ENCODE measurements around the gene FOXE3.

FOXE3 gene

DNA sequence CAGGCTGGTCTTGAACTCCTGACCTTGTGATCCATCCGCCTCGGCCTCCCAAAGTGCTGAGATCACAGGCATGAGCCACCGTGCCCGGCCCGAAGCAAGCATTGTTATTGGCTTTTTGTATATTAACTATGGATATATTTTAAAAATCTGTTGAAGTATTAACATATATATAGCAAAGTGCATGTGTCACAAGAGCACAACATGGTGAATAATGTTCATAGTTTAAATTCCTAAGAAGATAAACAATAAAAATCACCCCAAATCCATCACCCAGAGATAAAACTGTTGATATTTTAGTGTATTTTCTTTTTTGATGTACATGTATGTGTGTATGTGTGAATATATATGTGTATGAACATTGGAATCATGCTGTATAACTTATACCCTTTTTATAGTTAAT, 9.1 kb upstream of the FOXE3 start:
- no peak for DNase-seq

DNA sequence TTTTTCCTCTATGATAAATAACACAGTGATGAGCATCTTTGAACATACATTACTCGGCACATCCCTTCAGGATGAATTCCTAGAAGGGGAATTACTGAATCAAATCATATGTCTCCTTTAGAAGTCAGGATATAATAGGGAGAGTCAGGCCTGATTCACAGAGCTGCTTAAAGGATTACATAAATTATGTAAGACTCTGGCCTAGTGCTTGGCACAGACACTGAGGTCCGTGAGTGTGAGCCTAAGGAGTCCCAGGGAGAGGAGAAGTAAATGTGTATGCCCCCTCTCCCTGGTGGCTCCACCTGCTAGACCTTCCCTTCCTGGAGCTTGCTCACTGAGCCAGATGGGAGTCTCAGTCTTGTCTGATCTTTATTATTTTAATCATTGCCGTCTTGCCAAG, 8.6 kb upstream of the FOXE3 start:
- DNase-seq: no peak

DNA sequence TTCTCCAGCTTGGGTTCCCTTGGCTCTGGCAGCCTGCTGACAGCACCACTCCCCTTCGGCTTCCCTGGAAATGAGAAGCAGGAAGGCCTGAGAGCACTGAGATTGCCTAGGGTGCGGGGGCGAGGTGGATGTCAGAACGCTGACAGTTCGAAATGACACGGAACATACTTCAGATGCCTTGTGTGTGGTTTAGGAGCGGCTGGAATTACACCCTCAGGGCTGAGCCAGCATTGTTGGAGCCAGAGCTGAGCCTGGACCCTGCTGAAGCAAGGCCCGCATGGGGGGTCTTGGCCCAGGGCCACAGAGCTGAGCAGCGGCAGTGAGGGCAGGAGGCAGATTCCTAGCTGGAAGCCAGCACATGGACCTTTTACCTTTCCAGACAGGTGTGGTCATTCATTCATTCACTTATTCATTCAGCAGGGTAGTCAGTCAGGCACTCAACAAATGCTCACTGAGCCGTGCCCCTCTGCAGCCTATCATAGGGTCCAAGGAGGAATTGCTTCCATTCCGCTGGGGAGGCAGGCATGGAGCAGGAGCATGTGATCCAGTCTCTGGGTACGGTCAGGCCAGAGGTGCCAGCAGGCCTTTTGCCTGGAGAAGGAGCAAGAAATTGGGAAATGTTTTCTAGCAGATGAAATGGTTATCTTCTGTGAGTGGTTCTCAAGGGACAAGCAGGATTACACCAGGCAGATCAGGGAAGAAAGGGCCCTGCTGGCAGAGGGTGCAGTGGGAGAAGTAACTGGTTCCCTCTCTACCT, 6.6 kb upstream of the FOXE3 start:
- no peak for DNase-seq

DNA sequence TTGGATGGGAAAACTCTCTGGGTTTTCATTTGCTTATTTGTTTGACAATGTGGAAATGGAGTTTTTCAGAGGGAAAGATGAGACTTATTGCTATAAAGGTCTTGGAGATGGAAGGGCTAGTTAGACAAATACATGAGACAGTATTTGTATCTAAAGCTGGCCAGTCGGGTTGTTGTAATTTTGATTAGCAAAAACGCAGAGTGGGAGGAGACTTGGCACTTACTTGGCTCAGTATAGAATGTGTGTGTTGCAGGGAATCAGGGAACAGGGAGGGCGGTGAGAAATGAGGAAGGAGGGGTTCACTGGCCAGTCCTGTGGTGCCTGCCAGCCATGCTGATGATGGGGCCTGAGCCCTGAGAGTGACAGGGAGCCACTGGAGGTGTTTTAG, 6.0 kb upstream of the FOXE3 start:
- DNase-seq: no peak

DNA sequence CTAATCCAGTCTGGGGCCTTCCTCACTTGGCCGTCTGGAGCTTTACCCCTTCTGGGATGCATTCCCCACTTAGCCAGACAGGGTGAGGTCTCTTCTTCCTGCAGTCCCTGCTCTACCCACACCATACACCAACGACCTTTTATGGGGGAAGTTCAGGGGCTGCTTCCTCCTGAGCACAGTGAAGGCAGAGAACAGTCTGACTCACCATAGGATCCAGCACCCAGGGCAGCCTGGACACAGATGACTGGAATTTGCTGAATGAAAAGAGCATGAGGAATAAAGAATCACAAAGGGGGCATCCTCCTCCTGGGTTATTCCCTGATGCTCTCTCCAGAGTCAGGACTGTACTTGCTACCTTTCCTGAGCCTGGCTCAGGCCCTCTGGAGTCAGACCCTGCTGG, 4.6 kb upstream of the FOXE3 start:
- peak; percentile 34 for DNase-seq

DNA sequence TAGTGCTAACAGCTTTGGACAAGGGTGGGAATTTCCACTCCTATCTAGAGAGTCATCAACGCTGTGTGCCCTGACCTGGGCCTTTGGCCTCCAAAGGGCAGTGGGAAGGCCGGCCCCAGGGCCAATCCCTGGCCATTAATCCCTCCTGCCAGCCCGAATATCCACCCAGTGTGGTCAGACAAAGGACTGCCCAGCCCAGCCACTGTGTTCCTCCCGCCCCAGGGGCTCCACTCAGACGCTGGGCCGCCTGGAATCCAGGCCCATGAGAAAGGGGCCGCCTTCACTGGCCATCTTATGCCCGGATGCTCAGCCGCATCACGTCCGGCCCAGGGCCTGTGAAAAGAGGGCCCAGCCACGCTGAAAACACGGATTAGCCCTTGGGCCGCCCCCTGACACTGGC, 3.6 kb upstream of the FOXE3 start:
- DNase-seq: no peak

DNA sequence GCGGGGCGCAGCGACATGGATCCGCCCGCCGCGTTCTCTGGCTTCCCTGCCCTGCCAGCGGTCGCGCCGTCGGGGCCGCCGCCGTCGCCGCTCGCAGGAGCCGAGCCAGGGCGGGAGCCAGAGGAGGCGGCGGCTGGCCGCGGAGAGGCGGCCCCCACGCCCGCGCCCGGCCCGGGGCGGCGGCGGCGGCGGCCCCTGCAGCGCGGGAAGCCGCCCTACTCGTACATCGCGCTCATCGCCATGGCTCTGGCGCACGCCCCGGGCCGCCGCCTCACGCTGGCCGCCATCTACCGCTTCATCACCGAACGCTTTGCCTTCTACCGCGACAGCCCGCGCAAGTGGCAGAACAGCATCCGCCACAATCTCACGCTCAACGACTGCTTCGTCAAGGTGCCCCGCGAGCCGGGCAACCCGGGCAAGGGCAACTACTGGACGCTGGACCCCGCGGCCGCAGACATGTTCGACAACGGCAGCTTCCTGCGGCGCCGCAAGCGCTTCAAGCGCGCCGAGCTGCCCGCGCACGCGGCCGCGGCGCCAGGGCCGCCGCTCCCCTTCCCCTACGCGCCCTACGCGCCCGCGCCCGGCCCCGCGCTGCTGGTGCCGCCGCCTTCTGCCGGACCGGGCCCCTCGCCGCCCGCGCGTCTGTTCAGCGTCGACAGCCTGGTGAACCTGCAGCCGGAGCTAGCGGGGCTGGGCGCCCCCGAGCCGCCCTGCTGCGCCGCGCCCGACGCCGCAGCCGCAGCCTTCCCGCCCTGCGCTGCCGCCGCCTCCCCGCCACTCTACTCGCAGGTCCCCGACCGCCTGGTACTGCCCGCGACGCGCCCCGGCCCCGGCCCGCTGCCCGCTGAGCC, 459 bp downstream of the FOXE3 start:
- DNase-seq: no peak

DNA sequence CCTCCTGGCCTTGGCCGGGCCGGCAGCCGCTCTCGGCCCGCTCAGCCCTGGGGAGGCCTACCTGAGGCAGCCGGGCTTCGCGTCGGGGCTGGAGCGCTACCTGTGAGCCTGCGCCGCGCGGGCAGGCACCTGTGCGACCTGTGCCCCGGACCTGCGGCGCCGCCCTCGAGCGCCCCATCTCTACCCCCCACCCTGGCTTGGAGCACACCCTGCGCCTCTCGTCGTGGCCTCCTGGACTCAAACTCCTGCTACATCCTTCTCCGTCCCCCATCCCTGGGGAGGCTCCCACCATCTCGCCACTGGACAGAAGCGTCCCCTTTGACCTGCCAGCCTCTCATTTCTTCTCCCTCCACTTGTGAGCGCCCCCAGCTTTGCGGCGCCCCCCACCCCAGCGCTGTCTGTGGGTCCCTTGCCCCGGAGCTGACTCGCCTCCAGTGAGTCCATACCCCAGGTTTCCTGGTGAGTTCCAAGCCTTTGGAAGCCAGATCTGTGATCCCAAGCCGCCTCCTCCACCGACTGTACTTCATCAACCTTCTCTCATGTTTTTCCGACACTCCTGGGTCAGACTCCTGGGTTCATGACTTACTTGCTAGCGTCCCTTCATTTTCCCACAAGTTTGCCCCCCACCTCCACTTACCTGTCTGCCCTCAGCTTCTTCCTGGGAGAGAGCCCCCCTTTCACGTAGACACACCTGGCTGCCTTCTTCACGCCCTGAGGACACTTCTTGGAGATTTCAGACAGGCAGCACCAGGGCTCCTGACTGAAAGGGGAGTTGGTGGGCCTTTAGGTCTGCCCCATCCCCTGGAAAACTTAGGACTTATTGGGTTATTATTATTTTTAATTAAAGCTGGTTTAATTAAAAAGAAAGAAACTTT, 1.3 kb downstream of the FOXE3 start:
- no peak for DNase-seq

DNA sequence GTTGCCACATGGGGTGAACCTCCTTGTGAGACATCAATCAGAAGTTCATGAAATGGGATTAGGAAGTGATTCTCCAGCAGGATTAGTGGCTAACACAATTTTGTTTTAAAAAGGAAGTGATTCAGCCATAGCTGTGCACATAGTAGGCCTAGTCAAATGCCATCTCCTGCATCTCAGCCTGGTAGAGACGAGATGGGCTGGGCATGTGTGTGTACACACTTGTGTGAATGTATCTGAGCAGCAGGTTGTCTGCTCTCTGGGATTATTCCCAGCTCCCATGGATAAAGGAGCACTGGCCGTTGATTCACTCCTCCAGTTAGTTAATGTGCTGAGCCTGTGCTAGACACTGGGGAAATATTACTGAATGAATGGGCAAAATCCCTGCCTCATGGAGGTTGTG, 2.0 kb downstream of the FOXE3 start:
- DNase-seq: no peak

DNA sequence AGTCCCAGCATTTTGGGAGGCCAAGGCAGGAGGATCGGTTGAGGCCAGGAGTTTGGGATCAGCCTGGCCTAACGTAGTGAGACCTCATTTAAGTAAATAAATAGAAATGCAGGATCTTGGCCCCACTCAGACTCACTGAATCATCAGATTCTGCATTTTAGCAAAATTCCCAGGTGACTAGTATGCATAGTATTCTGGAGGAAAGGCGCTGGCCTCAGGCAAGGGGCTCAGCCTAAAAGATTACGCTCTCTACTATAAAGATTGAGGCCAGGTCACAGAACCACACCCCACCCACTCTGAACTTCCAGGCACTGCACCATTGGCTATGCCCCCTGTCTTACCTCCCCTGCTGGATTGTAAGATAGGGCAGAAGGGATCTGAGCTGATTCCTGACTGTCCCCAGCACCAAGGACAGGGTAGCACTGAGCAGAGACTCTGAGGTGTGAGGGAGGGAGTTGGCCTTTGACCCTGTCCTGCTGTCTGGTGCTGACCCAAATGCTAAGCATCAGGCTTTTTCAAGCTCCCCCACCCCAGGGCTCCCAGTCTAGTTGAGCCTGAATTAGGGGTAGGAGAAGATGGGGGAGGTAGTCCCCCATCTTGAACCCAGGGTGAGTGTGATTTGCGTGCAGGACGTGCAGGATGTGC, 2.7 kb downstream of the FOXE3 start:
- DNase-seq: no peak

DNA sequence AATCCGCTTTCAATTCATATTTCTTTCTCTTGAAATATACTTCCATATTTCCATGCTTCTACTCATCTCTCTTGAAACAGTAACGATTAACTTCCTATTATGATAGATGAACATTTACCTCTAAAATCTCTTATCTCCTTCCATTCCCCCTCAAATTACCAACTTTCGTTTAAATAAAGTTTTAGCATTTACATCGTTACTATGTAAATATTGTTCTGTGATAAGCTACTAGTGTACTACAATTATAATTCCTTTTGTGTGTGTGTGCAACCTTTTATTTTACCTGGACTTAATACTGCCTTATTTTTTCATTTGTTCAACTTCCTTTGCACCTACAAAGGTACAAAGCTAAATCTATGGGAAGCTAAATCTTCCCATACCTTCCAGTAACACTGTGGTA, 4.5 kb downstream of the FOXE3 start:
- no peak for DNase-seq

DNA sequence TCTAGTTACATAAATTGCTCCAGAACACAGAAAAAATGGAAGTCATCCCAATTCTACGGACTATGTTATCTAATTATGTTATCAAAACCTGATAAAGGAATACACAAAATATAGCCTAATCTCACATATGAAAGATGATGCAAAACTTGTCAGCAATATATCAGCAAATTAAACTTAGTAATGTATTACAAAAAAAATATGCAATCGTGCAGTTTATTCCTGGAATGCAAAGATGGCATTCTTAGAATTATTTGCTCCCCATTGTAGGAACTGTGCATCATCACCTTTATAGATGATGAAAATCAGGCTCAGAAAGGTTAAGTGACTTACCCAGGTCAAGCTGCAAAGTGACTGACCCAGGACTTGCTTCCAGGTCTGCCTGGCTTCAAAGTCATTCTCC, 7.8 kb downstream of the FOXE3 start:
- no peak for DNase-seq

DNA sequence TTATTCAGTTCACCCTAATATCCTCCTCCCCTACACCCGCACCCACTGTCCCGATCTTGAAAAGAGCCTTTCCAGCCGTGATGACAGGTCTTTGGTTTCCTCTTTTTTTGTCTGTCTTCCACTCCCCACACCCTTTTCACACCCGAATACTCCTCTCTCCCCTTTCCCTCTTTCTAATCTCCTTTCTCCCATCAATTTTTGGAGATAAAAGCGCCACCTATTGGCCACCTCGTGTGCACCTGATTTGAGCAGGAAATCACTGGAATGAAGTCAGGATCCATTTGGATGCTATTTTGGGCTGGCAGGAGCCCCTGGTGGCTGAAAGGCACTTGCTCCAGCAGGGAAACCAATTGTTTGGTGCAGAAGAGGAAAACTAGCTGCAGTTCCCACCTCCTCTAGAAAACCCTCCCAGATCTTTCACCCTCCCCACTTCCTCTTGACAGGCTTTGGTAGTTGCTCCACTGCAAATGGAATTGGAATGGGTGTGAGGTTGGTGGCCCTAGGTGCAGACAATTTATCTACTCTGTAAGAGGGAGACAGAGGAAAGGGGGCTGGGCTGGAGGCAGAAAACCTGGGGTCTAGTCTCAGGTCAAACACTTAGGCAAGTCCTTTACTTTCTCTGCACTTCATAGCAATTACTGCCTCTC, 8.4 kb downstream of the FOXE3 start:
- DNase-seq: peak; percentile 45

DNA sequence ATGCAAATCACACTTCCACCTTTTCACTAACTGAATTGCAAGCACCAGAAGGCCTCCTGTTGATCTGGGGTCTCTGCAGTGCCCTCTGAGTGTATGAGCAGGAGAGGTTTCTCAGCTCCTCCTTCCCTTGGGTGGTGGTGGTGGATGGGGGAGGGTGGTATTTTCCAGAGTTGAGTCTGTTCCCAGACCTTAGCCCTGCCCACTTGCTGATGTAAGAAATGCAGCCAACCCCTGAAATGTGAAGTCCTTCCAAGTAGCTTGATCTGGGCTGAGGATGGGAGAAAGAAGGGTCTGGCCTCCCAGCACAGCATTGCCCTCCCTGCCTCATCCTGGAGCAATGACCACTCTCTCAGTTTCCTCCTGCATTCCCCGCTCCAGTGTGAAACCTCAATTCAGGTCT, 15.4 kb downstream of the FOXE3 start:
- peak; percentile 29 for DNase-seq

DNA sequence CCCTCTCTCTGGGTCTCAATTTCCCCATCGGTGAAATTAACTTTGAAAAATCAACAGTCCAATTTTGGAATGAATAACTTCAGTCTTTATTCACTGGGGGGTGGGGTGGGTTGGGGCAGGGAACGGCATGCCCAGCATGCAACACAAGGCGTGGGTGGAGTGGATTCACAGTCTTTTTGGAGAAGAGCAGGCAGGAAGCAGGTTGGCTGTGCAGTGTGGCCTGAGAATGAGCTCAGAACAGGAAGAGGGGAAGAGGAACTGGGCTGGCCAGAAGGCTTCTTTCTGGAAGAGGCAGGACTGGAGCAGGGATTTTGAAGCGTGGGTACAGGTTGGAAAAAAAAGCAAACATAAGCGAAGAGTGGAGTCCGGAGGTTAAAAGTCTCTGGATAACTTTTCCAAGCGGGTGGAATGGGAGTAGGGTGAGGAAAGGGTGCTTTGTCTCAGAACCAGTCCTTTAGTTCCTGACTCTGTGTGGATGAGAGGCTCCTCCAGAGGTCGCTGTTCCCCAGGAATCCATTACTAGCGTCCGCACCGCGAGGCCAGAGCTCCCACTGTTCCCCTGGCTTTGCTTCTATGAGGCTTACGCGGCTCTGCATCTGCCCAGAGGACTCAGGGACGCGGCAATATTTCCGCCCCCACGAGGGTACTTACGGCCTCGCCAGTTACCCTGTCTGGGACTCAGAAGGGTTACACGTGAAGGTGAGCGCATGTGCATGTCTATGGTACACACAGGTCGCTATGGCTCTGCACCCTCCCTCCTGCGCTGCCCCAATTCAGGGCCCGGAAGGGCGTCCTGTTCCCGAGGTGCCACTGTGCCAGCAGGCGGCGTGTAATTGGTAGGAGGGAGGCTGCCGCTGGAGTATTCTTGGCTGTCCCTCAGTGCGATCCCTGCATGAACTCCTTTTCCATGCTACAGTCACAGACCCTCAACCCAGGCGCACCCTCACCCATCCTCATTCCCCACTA, 16.3 kb downstream of the FOXE3 start:
- DNase-seq: peak; percentile 77

DNA sequence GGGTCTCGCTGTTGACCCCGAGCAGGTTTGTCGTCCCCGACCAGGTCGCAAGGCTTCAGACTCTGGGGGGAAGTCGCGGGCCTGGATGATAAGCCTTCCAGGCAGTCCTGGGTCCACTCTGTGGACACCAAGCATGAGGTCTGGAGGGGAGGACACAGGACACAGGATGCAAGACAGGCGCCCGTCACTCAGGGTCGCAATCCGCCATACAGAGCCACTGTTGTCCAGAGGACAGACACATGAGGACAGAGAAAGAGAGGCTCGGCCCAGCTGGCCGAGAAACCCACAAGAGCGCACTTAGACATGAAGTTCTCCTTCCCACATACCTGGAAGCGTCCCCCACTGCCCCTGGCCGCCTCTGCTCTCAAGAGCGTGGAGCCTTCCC, 16.9 kb downstream of the FOXE3 start:
- DNase-seq: no peak

DNA sequence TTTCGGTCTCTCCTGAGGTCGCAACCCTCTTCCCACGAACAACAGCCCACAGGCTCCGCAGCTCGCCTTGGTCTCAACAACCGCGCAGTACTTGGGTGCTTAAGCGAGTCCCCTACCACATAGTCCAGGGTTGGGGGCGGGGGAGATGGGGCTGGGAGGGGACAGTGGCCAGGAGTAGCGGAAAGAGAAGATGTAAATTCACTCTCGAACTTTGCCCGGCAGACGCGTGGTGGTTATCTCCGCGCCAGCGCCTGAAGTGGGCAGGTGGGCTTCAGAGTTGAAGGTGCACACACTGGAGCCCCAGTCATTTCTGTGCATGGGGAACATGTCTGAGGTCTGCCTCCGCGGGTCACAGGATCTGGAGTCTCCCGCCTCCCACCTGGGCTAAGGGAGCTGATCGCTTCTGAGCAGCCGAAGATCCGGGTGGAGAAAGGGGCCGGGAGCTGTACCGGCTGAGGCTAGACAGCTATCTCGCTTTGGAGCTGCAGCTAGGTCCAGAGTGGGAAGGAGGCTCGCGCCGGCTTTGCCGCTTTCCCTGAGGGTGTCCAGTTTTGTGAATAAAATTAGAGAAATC, 17.5 kb downstream of the FOXE3 start:
- no peak for DNase-seq

DNA sequence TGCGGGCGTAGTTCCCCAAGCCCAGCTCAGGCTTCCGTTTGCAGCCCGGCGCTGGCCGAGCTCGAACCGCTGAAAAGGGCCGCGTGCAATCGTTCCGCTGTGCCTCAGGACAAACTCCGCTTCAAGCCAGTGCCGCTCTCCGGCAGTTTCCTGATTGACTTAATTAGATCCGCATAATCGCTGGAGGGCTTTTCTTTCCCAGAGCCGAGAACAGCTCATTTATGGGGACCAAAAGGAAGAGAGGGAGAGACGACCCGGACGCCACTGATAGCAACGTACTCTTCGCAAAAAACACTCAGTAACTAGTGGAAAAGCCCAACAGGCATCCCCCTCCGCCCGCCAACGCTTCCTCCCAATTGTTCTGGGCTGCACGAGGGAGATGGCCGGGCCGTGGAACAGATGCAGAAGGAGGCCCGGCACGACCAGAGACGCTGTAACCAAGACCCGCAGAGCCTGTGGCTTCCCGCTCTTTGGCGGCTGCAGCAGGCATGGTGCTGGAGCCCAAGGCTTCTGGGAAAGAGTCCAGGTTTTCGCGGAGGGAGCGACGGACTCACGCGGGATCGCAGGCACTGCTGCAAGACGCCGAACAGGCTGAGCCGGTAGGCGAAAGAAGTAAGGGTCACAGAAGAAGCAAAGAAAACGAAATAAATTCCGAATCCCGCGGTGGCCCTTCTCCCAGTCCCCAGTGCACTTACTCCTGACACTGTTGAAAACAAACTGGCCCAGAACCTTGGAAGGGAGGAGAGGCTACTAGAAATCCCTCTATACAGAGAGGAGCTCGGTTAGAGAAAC, 18.2 kb downstream of the FOXE3 start:
- peak; percentile 38 for DNase-seq

DNA sequence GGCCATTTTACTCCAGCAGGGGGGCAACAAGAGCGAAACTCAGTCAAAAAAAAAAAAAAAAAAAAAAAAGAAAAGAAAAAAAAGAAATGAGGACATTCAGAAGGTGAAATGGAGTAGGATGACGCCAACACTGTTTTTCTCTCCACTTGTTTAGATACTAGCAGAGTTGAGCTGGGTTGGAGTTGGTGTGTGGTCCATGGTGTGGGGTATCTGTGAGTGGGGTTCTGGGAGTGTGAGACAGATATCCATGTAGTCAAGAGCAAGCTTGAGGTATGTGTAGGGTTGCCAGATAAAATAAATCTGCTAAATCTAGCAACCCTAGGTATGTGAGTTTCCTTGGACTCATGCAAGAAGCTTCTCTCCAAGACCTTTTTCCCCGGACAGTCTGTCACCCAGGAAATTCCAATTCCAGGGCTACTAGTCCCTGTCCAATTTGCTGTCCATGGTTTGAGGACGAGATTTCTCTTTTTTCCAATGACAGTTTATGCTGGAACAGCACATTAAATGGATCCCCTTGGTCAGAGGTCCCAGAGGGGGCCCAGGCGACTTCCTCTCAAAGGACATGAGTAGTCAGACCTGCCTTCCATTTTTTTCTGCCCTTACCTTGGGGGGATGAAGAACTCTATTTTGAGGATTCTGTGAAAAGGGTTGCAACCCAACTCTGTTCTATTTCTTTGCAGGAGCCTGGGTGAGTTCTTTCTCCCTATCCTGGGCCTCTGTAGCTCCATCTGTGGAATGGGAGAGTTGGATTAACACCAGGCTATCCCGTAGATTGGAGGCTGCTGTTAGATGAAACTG, 19.6 kb downstream of the FOXE3 start:
- DNase-seq: no peak

Measured in suppressor macrophage treated with lipopolysaccharide for 4 hours (primary cell).